HPDE6-E6E7 (cell line): ENCODE measurements around the gene ZFX.

Experiments
- DNase-seq: peaks from one replicate; pipeline ENCODE4 v3.0.0; 2011; ENCODE audit warnings: missing footprints; ENCODE audit errors: extremely low spot score

The ZFX gene

GRCh38 chrX:24235084-24235710 lies 85.7 kb downstream of the ZFX start:
- no peak for DNase-seq

- no peak for DNase-seq
Observed at GRCh38 chrX:24241822-24242648, 92.5 kb downstream of the ZFX start.

GRCh38 chrX:24242649-24243175 lies 93.2 kb downstream of the ZFX start:
- no peak for DNase-seq

- DNase-seq, result no peak
Observed at GRCh38 chrX:24243188-24243587, 93.7 kb downstream of the ZFX start.

- DNase-seq, result no peak
Observed at GRCh38 chrX:24243692-24244091, 94.2 kb downstream of the ZFX start.

GRCh38 chrX:24245202-24245601 lies 95.7 kb downstream of the ZFX start:
- peak; percentile 37 for DNase-seq

- DNase-seq, result no peak
Observed at GRCh38 chrX:24248042-24248441, 98.5 kb downstream of the ZFX start.

- no peak for DNase-seq
Observed at GRCh38 chrX:24253030-24253429, 103.5 kb downstream of the ZFX start.

GRCh38 chrX:24253469-24253868 lies 103.9 kb downstream of the ZFX start:
- DNase-seq, result no peak

- no peak for DNase-seq
Observed at GRCh38 chrX:24257011-24257410, 107.5 kb downstream of the ZFX start.

- peak; percentile 49 for DNase-seq
Observed at GRCh38 chrX:24259544-24260240, 110.2 kb downstream of the ZFX start.

GRCh38 chrX:24260842-24261550 lies 111.5 kb downstream of the ZFX start:
- DNase-seq, result no peak

GRCh38 chrX:24262309-24262708 lies 112.8 kb downstream of the ZFX start:
- no peak for DNase-seq

GRCh38 chrX:24264383-24264782 lies 114.9 kb downstream of the ZFX start:
- no peak for DNase-seq
